OCI-LY7 (cell line): ENCODE data around the gene PARP16.

Source experiments
- CTCF ChIP-seq: fragments of 200-600 bp; sonication (generic); conservative IDR thresholded peaks from 2 replicates; pipeline ENCODE4 v1.5.1; 2014; ENCODE audit warnings: mild to moderate bottlenecking, antibody characterized with exemption, low read length, moderate library complexity, mixed read lengths
- EZH2phosphoT487 ChIP-seq: fragments of 200-600 bp; sonication (generic); IDR thresholded peaks from 2 replicates; pipeline ENCODE4 v1.6.1; 2018; ENCODE audit warnings: low read depth, borderline replicate concordance, mild to moderate bottlenecking, mixed run types, antibody characterized with exemption, low read length, moderate library complexity, mixed read lengths

- TF ChIP-seq CTCF (no peak), EZH2phosphoT487 (no peak)
These were observed 12.0 kb upstream of the PARP16 start for GRCh38 chr15:65298731-65299130.
